Ishikawa (cell line): ENCODE data around the gene A4GALT.

Experiments used
- EGR1 ChIP-seq: IDR thresholded peaks from 2 replicates; pipeline ENCODE4 v1.6.1; 2012
- EP300 ChIP-seq: IDR thresholded peaks from 2 replicates; pipeline ENCODE4 v1.6.1; 2012; ENCODE audit warnings: borderline replicate concordance
- TEAD4 ChIP-seq: IDR thresholded peaks from 2 replicates; pipeline ENCODE4 v1.6.1; 2012
- YY1 ChIP-seq: IDR thresholded peaks from 2 replicates; pipeline ENCODE4 v1.6.1; 2012; ENCODE audit warnings: low read depth

GRCh38 chr22:42670046-42670445, 50.6 kb downstream of the A4GALT start:
- TF ChIP-seq EP300 (no peak), TEAD4 (no peak), YY1 (no peak), EGR1 (no peak)
